Peyer's patch (tissue), 4 donors: ENCODE results near the gene NRM. TPM values are rescaled to one million over a fixed set of nuclear protein-coding genes. Genes with fewer than 3 reads are reported as not detected.

Experiments
- DNase-seq, 3 donors: peaks; one replicate each; pipeline ENCODE4 v3.0.0-alpha.2; 2017 to 2019
- H3K27ac ChIP-seq, 4 donors: fragments of 200-600 bp; sonication (generic); one replicate each; pipeline ENCODE4 v1.5.1; 2016 to 2019
- H3K27me3 ChIP-seq, 2 donors: fragments of 200-600 bp; sonication (generic); one replicate each; pipeline ENCODE4 v1.5.1; 2019
- H3K36me3 ChIP-seq, 3 donors: fragments of 200-600 bp; sonication (generic); one replicate each; pipeline ENCODE4 v1.5.1; 2016 to 2019
- H3K4me1 ChIP-seq, 4 donors: fragments of 200-600 bp; sonication (generic); one replicate each; pipeline ENCODE4 v1.5.1; 2016 to 2019
- H3K4me3 ChIP-seq, 4 donors: fragments of 200-600 bp; sonication (generic); 1 replicate in 3 of 4; 2 replicates in 1 of 4; pipeline ENCODE4 v1.5.1; 2016 to 2019; ENCODE audit warnings: mild to moderate bottlenecking in 1 of 4
- H3K9me3 ChIP-seq, 4 donors: fragments of 200-600 bp; sonication (generic); one replicate each; pipeline ENCODE4 v1.5.1; 2016 to 2019; ENCODE audit warnings: mild to moderate bottlenecking in 1 of 4
- CTCF ChIP-seq, 6 experiments: fragments of 450-650 bp in 4 of 6; fragments of 200-600 bp in 2 of 6; sonication (generic) in 1 of 6; IDR thresholded peaks; one replicate each; pipeline ENCODE4 v1.5.1; 2017 to 2019; ENCODE audit warnings: antibody characterized with exemption in 6 of 6, mild to moderate bottlenecking in 3 of 6, moderate library complexity in 1 of 6
- POLR2A ChIP-seq, 2 donors: fragments of 450-650 bp; IDR thresholded peaks; one replicate each; pipeline ENCODE4 v1.5.1; 2017; ENCODE audit warnings: antibody characterized with exemption in 2 of 2, mild to moderate bottlenecking in 2 of 2, moderate library complexity in 2 of 2
- total RNA-seq, 4 donors: library from RNA; depleted of rRNA; stranded (reverse); fragments of >200 nt; gene quantifications; one replicate each; pipeline ENCODE4 v1.1.0, GENCODE V29; 2016

Gene NRM
- total RNA-seq = 1 to 10 TPM in 2 of 4 donors, not detected in 2; 2.0 to 2.7 TPM

GRCh38 chr6:30690403-30691207, at the start of gene NRM:
Gene NRM (minus strand): TSS chr6:30690984. CDS start chr6:30690974, 10 bp downstream.
- Histone ChIP-seq H3K4me1 (peaks cover 0 to 36% (median 26%) of the 10 kb centered on the region in 4 donors), H3K27me3 (no peaks in the 10 kb centered on the region), H3K36me3 (no peaks in the 10 kb centered on the region), H3K9me3 (no peaks in the 10 kb centered on the region), H3K27ac (peak within 1 kb of the TSS; percentile 51 to 98 (median 88)), H3K4me3 (peak within 1 kb of the TSS; percentile 56 to 77 (median 68))
- TF ChIP-seq CTCF (IDR thresholded peaks at IDR 0.05) (no peak), POLR2A (IDR thresholded peaks at IDR 0.05) (no peak)
- DNase-seq = peak; percentile 88 to 92 (median 92)

GRCh38 chr6:30740540-30740870, 49.7 kb upstream of the NRM start:
- no peak for DNase-seq
- H3K27me3 ChIP-seq = no peaks in the 10 kb centered on the region
- no peaks in the 10 kb centered on the region for H3K9me3 ChIP-seq
- no peak overlapping the region for H3K27ac ChIP-seq
- H3K4me3 ChIP-seq = no peak overlapping the region
- peaks cover 0 to 44% (median 0%) of the 10 kb centered on the region in 3 donors for H3K36me3 ChIP-seq
- H3K4me1 ChIP-seq = peaks cover 3 to 45% (median 26%) of the 10 kb centered on the region in 4 donors
- TF ChIP-seq CTCF (IDR thresholded peaks at IDR 0.05) = no peak
- TF ChIP-seq POLR2A (IDR thresholded peaks at IDR 0.05) = no peak

- no peaks in the 10 kb centered on the region for H3K9me3 ChIP-seq
- peaks cover 0 to 59% (median 0%) of the 10 kb centered on the region in 3 donors for H3K36me3 ChIP-seq
- H3K4me1 ChIP-seq = peaks cover 3 to 37% (median 28%) of the 10 kb centered on the region in 4 donors
- H3K27ac ChIP-seq = no peak overlapping the region
- H3K4me3 ChIP-seq = no peak overlapping the region
- no peak for DNase-seq
- H3K27me3 ChIP-seq = no peaks in the 10 kb centered on the region
- TF ChIP-seq CTCF (IDR thresholded peaks at IDR 0.05) = no peak
- no peak for TF ChIP-seq POLR2A (IDR thresholded peaks at IDR 0.05)
Measured at GRCh38 chr6:30738532-30738931, 47.7 kb upstream of the NRM start.

- DNase-seq = no peak
- no peak overlapping the region for H3K4me3 ChIP-seq
- peak overlapping the region in 1 of 4 donors; percentile 50 for H3K27ac ChIP-seq
- no peak for TF ChIP-seq CTCF (IDR thresholded peaks at IDR 0.05)
- no peak for TF ChIP-seq POLR2A (IDR thresholded peaks at IDR 0.05)
- H3K9me3 ChIP-seq = no peaks in the 10 kb centered on the region
- H3K36me3 ChIP-seq = peaks cover 0 to 71% (median 0%) of the 10 kb centered on the region in 3 donors
- no peaks in the 10 kb centered on the region for H3K27me3 ChIP-seq
- peaks cover 0 to 35% (median 23%) of the 10 kb centered on the region in 4 donors for H3K4me1 ChIP-seq
Measured at GRCh38 chr6:30735668-30736314, 45.0 kb upstream of the NRM start.

- Histone ChIP-seq H3K27ac (no peak overlapping the region), H3K9me3 (no peaks in the 10 kb centered on the region), H3K27me3 (no peaks in the 10 kb centered on the region), H3K4me3 (no peak overlapping the region), H3K36me3 (peaks cover 0 to 75% (median 0%) of the 10 kb centered on the region in 3 donors), H3K4me1 (peaks cover 5 to 22% (median 14%) of the 10 kb centered on the region in 4 donors)
- DNase-seq = no peak
- TF ChIP-seq CTCF (IDR thresholded peaks at IDR 0.05) (no peak), POLR2A (IDR thresholded peaks at IDR 0.05) (no peak)
Measured at GRCh38 chr6:30732237-30732943, 41.6 kb upstream of the NRM start.
